B cell (primary cell): Measurements from ENCODE around the gene SAT2.

Experiments
- EZH2 ChIP-seq: IDR thresholded peaks from 2 replicates; pipeline ENCODE4 v1.6.1; 2012; ENCODE audit warnings: borderline replicate concordance, low read depth, mild to moderate bottlenecking, moderate library complexity, low read length; ENCODE audit not compliant: insufficient read depth, poor library complexity, severe bottlenecking
- TF ChIP-seq, protein P1 (sequence below): fragments of 200-600 bp; IDR thresholded peaks from one replicate; pipeline ENCODE4 v1.8.0; 2022; ENCODE audit warnings: antibody characterized with exemption, mild to moderate bottlenecking

DNA sequence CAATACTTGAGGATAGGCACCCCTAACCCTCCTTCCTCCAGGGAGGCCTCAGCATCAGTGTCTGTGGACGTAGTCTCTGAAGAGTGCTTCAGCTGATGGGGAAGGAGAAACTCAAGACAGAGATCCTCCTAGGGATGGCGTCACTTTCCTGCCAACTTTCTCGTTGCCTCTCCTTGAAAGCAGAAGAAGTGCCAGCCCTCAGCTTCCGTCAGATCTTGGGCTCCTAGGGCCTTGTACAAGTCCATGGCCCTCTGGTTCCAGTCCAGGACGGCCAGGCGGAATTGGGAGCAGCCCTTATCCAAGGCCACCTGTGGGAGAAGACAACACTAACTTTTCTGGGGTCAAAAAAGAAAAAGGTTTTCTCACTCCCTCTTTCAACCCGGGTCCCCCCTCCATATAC, 1.3 kb downstream of the SAT2 start:
- TF ChIP-seq, protein P1, sequence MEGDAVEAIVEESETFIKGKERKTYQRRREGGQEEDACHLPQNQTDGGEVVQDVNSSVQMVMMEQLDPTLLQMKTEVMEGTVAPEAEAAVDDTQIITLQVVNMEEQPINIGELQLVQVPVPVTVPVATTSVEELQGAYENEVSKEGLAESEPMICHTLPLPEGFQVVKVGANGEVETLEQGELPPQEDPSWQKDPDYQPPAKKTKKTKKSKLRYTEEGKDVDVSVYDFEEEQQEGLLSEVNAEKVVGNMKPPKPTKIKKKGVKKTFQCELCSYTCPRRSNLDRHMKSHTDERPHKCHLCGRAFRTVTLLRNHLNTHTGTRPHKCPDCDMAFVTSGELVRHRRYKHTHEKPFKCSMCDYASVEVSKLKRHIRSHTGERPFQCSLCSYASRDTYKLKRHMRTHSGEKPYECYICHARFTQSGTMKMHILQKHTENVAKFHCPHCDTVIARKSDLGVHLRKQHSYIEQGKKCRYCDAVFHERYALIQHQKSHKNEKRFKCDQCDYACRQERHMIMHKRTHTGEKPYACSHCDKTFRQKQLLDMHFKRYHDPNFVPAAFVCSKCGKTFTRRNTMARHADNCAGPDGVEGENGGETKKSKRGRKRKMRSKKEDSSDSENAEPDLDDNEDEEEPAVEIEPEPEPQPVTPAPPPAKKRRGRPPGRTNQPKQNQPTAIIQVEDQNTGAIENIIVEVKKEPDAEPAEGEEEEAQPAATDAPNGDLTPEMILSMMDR, result no peak
- no peak for TF ChIP-seq EZH2
